ENCODE data around the gene PRRC2B. TPM values are rescaled to one million over a fixed set of nuclear protein-coding genes. Genes with fewer than 3 reads are reported as not detected.

The PRRC2B gene
- total RNA-seq = 113 and 117 TPM in 2 replicates

GRCh38 chr9:131393622-131394463 lies at the start of gene PRRC2B:
PRRC2B (plus strand) TSS chr9:131394086; CDS start chr9:131430145, 36,059 bp downstream.

GRCh38 chr9:131502781-131503625 lies 109.1 kb downstream of the PRRC2B start, which contains the start of gene POMT1:
POMT1 (plus strand) TSS chr9:131502918; CDS start chr9:131504219, 1,301 bp downstream.

GRCh38 chr9:131530920-131531832 lies 137.3 kb downstream of the PRRC2B start, which contains the start of gene UCK1:
UCK1 (minus strand) TSS chr9:131531263; CDS start chr9:131531174, 89 bp downstream.

GRCh38 chr9:131545003-131545785 lies 151.3 kb downstream of the PRRC2B start, which contains the start of gene PRRT1B:
PRRT1B (plus strand) TSS chr9:131545523; CDS start chr9:131545616, 93 bp downstream.

Other genes starting within 250 kb of the PRRC2B start
- 0.69 and 0.85 TPM in 2 replicates for gene FAM78A, start 117.6 kb upstream of the PRRC2B start, total RNA-seq
- gene PLPP7, start 104.4 kb upstream of the PRRC2B start, total RNA-seq = 17.2 and 18.9 TPM in 2 replicates
- gene POMT1, start 108.8 kb downstream of the PRRC2B start, total RNA-seq = 36.2 and 40.2 TPM in 2 replicates
- 17.1 and 17.8 TPM in 2 replicates for gene UCK1, start 137.2 kb downstream of the PRRC2B start, total RNA-seq
- gene PRRT1B, start 151.4 kb downstream of the PRRC2B start, total RNA-seq = not detected in 2 replicates